HCEC 1CT (cell line): ENCODE measurements around the gene UGT2A1.
"Not testable (repeated sequence)": the region's sequence is repeated elsewhere in the genome, so short reads cannot be mapped to it uniquely, and the experiment has no call there.

Experiments used
- DNase-seq: peaks from one replicate; pipeline ENCODE4 v3.0.0-alpha.2; 2017

The UGT2A1 gene

DNA sequence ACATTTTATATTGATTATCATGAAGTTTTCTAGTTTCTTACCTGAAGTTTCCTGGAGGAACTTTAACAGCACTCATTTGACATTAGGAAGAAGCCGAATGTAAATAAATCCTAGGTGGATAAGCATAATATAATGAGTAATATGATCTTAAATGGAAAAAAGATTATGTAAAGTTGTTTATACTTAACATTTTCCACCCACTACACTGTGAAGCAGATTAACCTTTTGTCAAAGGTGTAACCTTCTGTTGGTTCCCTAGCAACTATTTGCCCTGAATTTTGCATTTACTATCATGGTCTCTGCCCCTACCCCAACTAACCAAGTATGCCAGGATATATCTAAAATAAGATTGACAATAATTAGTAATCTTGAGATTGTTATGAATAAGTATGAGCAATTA, at the start of gene UGT2A1:
TSS of gene UGT2A1 (minus strand) at position 101 of the 400 bp plus-strand sequence. CDS start 5,603 bp downstream, outside the sequence.
- DNase-seq: no peak

DNA sequence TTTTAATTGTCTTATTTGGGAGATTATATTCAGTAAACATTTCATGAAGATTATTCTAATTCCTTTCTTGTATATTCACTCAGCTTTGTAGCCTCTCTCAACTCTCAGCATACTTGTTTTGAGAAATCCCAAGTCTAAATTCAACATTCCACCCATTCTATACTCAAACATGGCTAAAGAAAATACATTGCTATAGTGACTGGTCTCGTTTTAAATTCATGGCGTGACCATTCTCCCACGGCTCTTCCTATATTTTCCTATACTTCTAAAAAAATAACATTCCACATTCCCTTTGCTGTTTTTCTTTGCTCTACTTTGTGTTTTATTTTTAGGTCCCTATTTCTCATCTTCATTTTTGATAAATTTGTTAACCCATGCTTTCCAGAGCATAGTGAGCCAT, 49.2 kb upstream of the UGT2A1 start:
- no peak for DNase-seq

DNA sequence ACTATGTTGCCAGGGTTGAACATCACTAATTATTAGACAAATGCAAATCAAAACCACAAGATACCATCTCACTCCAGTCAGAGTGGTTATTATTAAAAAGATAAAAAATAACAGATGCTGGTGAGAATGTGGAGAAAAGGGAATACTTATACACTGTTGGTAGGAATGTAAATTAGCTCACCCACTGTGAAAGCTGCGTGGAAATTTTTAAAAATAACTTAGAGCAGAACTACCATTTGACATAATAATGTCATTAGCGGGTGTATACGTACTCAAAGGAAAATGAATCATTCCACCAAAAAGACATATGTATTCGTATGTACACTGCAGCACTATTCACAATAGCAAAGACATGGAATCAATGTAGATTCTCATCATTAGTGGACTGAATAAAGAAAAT, 48.6 kb upstream of the UGT2A1 start:
- DNase-seq: no peak

DNA sequence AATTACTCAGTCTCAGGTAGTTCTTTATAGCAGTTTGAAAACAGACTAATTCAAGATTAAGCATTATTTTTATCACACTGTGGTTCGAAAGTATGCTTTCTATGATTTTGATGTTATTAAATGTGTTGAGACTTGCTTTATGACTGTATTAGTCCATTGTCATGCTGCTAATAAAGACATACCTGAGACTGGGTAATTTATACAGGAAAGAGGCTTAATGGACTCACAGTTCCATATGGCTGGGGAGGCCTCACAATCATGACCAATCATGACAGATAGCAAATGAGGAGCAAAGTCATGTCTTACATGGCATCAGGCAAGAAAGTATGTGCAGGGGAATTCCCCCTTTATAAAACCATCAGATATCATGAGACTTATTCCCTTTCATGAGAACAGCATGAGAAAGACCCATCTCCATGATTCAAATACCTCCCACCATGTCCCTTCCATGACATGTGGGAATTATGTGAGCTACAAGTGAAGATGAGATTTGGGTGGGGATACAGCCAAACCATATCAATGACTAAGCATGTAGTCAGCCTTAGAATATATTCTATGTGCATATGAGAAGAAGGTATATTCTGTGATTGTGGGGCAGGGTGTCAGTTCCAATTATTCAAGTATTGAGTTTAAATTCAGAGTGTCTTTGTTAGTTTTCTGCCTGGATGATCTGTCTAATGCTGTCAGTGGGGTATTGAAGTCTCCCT, 44.6 kb upstream of the UGT2A1 start:
- no peak for DNase-seq

DNA sequence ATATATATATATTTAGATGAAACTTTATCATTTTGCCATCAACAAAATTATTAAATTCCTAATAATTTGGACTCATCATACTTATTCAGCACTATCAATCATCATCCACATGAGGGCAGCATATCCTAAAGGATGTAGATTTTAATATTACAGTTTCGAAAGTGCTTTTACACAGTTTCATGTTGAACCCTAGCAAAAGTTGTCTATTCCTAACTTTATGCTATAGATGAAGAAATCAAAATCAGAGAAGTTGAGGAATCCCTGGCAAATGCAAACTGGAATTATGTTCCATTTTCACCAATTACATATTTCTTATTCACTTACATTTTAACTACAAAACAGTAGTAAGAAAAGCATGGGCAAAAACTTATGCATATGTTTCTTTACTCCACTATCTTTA, 36.6 kb upstream of the UGT2A1 start:
- DNase-seq: no peak

DNA sequence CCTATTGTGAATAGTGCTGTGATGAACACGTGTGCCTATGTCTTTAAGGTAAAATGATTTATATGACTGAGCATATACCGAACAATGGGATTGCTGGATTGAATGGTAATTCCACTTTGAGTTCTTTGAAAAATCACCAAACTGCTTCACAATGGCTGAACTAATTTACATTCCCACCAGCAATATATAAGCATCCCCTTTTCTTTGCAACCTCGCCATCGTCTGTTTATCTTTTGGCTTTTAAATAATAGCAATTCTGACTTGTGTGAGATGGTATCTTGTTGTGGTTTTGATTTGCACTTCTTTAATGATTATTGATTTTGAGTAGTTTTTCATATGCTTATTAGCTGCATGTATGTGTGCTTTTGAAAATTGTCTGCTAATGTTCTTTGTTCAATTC, 31.8 kb upstream of the UGT2A1 start:
- no peak for DNase-seq

DNA sequence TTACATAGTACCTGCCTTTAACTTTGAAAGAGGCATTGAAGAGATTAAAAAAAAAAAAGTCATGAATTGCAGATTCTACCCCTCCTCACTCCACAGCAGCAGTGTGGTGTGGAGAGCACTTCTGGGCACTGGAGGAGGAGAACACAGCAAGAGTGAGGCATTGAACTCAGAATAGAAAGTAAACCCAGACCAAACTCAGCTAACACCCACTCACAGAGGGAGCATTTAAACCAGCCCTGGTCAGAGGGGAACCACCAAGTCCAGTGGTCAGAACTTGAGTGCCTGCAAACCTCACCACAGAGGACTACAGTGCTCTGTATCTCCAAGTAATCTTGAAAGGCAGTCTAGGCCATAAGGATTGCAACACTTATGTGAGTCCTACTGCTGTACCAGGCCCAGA, 15.6 kb upstream of the UGT2A1 start:
- DNase-seq: no peak

DNA sequence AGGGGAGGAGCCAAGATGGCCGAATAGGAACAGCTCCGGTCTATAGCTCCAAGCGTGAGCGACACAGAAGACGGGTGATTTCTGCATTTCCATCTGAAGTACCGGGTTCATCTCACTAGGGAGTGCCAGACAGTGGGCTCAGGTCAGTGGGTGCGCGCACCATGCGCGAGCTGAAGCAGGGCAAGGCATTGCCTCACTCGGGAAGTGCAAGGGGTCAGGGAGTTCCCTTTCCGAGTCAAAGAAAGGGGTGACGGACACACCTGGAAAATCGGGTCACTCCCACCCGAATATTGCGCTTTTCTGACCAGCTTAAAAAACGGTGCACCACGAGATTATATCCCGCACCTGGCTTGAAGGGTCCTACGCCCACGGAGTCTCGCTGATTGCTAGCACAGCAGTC, 11.0 kb upstream of the UGT2A1 start:
- DNase-seq: not testable (repeated sequence)

DNA sequence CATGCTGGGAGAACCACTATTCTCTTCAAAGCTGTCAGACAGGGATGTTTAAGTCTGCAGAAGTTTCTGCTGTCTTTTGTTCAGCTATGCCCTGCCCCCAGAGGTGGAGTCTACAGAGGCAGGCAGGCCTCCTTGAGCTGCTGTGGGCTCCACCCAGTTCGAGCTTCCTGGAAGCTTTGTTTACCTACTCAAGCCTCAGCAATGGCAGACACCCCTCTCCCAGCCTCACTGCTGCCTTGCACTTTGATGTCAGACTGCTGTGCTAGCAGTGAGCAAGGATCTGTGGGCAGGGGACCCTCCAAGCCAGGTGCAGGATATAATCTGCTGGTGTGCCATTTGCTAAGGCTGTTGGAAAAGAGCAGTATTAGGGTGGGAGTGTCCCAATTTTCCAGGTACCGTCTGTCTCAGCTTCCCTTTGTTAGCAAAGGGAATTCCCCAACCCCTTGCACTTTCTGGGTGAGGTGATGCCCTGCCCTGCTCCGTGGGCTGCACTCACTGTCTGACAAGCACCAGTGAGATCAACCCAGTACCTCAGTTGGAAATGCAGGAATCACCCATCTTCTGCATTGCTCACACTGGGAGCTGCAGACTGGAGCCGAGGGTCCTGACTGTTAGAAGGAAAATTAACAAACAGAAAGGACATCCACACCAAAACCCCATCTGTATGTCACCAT, 8.2 kb upstream of the UGT2A1 start:
- not testable (repeated sequence) for DNase-seq

DNA sequence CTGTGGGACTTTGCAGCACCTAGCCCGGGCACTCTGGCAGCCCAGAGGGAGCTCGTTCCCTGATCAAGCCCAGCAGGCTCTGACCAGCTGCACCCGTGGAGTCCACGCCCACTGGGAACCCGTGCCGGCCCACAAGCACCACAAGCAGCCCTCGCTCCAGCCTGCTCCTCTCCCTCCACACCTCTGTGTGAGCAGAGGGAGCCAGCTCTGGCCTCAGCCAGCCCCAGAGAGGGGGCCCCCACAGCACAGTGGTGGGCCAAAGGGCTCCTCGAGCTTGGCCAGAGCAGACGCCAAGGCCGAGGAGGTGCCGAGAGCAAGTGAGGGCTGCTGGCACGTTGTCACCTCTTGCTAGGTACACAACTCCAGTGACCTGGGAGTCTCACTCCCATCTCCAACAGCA, 5.1 kb upstream of the UGT2A1 start:
- no peak for DNase-seq

DNA sequence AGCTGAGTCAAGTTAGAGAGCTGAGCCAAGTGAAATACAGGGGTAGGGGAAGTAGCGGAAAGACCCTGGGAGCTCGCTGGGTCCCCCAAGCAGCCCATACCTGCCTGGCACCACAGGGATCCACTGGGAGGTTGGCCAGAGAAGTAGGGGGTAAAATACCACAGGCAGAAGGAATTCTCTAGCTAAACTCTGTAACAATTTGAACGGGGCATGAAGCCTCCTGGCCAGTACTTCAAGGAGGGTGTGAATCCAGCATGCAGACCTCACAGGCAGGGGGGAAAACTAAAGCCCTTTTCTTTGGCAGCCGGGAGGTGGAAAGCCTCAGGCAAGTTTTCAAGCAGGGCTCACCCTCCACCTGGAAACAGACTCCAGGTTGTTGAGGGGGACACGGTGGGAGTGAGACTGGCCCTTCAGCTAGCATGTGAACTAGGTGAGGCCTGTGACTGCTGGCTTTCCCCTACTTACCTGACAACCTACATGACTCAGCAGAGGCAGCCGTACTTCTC, 3.7 kb upstream of the UGT2A1 start:
- no peak for DNase-seq

DNA sequence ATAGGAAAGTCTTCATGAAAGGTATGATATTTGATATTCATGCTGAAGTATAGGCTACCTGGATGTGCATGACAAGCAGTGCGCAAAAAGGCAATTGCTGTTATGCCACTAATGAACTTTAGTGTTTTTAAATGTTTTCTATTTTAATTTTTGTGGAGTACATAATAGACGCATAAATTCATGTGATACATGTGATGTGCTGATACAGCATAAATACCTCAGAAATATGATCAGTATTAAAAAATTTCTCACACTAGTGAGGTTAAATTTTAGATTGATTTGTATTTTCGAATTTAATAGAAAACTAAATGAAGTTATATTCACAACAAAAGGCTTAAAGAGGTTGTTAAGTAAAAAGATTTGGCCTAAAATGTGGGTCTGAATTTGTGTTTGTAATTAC, 2.2 kb downstream of the UGT2A1 start:
- no peak for DNase-seq

DNA sequence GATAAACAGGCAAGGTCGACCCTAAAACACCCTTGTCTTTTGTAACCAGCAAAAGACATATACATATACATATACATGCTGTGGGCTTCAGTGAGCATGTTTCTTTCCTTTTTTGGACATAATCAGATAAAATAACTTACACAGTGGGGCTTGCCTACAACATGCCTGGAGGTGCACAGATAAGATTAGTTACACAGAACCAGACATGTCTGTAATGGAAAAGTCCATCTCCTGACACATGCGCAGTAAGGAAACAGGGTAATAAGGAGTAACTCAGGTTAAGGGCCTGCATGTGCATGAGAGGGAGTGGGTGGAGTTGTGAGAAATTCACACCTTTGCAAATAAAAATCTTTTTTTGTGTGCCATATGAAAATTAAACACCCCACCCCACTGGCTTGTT, 3.4 kb downstream of the UGT2A1 start:
- DNase-seq: no peak

DNA sequence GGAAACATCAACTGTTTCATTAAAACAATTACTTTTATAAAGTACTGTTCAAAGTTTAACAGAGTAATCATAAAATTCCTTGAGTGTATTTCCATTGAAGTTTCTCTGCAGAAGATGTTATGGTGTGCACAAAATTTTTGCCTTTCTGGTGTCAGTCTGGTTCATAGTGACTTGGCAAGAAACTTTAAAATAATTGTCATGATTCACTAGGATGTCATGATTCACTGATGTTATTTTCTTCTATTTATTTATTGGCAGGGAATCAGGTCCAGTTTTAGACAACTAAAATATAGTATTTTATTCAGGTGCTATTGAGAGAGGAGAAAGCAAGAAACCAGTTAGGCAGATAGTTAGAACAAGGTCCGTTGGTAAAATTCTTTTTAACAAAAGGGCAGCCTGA, 3.8 kb downstream of the UGT2A1 start:
- no peak for DNase-seq

DNA sequence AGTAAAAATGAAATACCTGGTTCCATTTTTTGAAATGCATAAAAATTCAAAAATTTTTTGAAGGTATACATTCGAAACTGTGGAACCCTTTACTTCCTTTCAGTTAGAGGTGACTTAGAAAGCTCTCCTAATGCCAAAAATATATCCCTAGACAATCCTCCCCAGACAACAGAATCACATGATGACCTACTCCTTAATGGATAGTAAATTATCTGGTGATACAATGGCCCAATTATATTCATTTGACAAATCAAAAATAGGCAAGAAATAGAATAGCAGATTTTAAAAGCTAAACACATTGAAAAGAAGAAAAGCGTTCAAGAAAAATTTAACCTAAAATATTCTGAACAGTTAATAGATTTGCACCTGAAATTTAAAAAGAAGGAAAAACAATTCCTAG, 10.1 kb downstream of the UGT2A1 start:
- no peak for DNase-seq

DNA sequence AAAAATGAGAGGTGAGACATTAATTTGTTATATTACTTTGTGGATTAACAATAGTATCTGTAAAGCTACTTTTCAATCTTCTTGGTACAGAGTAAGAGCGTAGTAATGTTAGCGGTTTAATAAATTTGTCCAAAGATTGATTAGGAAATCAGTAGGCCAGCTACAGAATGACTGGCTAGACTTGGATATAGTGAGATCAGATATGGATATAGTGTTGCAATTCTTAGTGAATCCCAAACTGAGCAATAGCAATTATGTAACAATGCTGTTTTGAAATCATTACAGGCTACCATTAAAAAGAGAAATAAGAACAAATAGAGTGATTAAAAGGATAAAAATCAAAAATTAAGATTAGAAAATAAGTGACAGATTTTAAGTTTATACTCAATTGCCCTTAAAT, 12.8 kb downstream of the UGT2A1 start:
- no peak for DNase-seq

DNA sequence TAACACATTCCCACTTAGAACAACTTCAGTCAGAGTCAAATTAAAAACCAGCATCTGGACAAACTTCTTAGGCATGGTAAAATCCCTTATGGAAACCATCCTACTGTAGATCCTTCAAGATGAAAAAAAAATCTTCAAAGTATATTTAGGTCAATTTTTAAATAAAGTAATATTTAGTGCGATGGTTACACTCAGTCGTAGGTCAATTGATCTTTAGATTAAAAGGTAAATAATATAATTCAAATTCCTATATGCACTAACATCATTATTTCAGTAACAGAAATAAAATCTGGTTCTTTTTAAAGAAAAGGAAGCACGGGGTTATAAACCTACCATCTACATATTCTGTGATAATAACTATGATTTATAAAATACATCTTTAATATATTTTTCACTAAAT, 13.5 kb downstream of the UGT2A1 start, which contains the start of gene UGT2A2:
TSS of gene UGT2A2 (minus strand) at position 101 of the 400 bp plus-strand sequence. CDS start at position 99, 2 bp downstream.
- DNase-seq: no peak

DNA sequence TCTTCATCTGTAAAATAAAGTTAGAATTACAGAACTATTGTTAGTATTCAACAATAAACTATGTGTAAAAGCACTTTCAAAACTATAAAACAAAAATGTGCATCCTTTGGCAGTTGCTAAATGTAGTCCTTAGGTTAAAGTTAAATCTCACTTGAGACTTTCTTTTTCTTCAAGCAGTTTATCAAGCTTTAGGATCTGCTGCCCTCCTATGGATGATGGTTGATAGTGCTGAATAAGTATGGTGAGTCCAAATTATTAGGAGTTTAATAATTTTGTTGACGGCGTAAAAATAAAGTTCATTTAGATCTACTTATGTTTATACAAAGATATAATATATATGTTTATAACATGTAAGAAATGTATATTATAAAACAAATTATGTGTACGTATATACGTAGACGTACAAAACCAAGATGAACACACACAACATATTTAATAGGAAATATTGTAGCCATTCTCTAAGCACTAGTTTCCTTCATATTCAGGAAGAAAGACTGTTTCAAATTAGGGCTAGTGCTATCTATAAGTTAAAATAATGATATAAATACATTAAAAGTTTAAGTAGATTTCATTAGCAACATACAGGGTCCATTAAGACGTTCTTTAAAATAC, 35.9 kb downstream of the UGT2A1 start:
- no peak for DNase-seq

DNA sequence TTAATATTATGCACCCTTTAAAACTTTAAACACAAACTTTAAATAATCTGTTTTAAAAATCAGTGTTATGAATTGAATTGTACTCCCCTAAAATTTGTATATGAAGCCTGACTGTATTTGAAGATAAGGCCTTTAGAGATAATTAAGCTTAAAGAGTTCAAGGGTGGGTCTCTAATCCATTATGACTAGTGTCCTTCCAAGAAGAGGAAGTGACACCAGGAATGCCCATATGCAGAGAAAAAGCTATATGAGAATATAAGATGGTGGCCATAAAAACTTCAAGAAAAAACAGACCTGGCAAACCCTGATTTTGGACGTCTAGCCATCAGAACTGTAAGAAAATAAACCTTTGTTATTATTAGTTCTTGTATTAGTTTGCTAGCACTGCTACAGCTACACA, 42.6 kb downstream of the UGT2A1 start:
- DNase-seq: no peak

DNA sequence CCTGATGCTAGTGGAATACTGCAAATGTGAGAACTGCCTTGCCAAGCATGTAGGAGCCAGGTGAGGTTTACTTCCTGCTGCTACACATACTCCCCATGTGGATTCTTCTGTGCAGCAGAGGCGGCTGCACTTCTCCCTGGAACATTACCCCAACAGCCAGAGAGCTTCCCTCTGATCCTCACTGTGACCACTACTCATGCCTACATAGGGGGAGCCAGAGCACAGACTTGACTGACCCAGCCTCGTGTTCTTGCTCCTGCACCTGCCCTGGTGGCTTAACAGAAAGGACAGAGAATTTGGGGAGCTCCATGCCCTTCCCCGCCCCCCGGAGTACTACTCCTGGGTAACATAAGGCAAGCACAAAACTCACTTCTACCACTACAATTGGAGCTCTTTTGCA, 52.0 kb downstream of the UGT2A1 start:
- DNase-seq: no peak

DNA sequence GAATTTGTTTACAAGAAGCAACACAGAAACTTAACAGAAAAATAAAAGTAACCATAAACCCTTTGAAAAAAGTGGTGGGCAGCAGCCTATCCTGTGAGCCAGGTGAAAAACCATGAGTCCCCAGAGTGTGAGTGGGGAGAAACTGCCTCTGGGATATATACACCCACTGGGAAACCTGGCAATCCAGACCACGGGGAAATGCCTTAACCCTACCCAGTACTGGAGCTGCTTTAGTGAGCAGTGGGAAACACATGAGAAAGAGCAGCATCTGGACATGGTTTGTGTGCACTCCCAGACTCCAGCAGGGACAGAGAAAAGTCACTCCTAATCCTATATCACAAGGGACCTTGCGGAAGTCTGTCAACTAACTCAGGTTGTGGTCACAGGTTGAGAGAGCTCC, 53.0 kb downstream of the UGT2A1 start:
- DNase-seq: no peak

DNA sequence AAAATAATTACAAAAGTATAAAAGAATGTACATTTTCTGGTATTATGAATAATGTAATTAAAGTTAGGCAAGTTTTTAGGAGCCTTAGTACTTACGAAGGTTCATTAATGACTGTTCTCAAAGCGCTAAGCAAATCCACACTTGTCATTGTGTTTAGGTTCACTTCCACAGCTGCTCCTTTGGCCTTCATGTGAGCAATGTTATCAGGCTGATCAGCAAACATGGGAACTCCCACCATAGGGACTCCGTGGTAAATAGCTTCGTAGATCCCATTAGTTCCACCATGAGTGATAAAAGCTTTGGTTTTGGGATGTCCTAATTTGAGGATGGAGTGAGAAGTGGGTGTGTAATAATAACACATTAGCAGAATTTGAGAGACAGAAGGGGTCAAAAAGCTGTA, 58.7 kb downstream of the UGT2A1 start:
- DNase-seq: no peak

DNA sequence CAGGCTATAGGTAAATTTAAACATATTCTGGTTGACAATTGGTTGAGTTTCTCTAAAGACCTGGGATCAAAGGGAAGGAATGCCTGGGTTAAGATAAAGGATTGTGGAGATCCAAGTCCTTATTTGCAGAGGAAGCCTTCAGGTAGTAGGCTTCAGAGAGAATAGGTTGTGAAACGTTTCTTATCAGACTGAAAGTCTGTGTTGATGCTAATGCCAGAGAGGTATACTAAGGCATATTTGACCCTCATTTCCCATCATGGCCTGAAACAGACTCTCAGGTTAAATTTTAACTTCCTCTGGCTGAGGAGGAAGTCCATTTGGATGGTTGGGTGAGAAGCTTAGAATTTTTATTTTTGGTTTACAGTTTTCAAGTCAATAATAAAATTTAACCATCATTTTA, 61.7 kb downstream of the UGT2A1 start:
- DNase-seq: no peak

DNA sequence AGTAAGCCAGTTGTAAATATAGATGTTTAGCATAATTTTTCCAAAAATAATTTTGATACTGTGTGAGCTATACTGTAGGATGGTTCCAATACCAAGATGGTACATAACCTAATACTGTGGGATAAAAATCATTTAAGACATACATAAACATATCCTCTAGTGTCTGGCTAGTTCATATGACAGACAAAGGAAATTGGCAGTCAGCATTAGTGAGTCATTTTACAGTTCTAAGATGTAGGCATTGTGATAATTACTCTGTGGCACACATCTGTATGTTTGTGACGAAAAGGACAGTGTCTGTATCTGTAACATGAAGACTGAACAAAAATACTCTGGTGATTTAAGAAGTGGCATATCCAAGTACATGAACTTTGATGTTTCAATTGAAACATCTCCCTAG, 63.2 kb downstream of the UGT2A1 start:
- no peak for DNase-seq
